ENCODE data around the gene EPHB1. TPM values are rescaled to one million over a fixed set of nuclear protein-coding genes. Genes with fewer than 3 reads are reported as not detected.
"Not testable (repeated sequence)": the region's sequence is repeated elsewhere in the genome, so short reads cannot be mapped to it uniquely, and the experiment has no call there.

Gene EPHB1
- total and polyA plus RNA-seq, 4 donors: 0.23 to 1.7 (median 0.52) TPM

GRCh38 chr3:135020181-135020580 is 225.1 kb downstream of the EPHB1 start:
- 72% methylated on average over 3 of the region's 3 CpGs for WGBS
- no peak overlapping the region for H3K4me3 ChIP-seq (ENCODE audit: low read depth in 1 of 3, low read length in 3 of 3)
- no peaks in the 10 kb centered on the region for H3K27me3 ChIP-seq (ENCODE audit: control insufficient read depth in 4 of 4, insufficient read depth in 4 of 4, low read length in 3 of 4)
- H3K27ac ChIP-seq (ENCODE audit: low read depth in 1 of 2, low read length in 2 of 2): no peak overlapping the region
- no peak for TF ChIP-seq TAF1 (conservative IDR thresholded peaks at IDR 0.05)
- no peak overlapping the region for H3K9ac ChIP-seq (ENCODE audit: low read depth in 1 of 2, low read length in 2 of 2)
- H3K36me3 ChIP-seq (ENCODE audit: control insufficient read depth in 4 of 4, insufficient read depth in 3 of 4, low read depth in 1 of 4, low read length in 3 of 4): no peaks in the 10 kb centered on the region
- no peaks in the 10 kb centered on the region for H3K9me3 ChIP-seq (ENCODE audit: control insufficient read depth in 4 of 4, low read length in 3 of 4)
- H3K4me1 ChIP-seq (ENCODE audit: control insufficient read depth in 4 of 4, insufficient read depth in 4 of 4, low read length in 3 of 4): peaks cover 0 to 7% (median 5%) of the 10 kb centered on the region in 4 donors
- DNase-seq (ENCODE audit: low spot score): no peak

DNA sequence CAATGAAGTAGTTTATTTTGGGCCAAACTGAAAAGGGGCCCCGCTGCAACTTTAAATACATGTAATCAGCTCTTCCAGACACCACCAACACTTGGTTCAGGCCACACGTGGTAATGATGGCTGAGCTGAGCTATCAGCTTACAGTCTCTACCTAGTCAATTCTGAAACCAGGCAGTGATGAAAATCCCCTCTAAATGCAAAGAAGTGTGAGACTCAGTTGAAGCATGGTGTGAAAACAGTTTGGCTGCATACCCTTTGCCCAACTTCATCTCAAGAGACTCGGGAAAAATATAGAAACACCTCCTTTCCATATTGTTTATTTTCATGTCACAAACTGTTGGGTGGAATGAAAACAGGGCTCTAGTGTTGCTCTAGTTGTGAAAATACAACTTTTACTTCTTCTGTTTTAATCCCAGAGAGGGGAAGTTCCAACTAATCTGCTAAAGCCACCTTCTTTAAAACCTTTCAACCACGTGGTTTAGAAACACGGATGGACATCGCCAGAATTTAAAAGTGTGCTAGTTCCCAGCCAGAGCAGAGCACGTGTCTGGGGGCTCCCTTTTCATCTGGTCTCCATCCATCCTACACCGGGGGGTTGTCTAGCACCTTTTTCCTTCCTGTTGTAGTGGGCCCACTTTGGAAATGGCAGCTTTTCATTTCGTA is 229.1 kb downstream of the EPHB1 start:
- H3K27ac ChIP-seq (ENCODE audit: low read depth in 1 of 2, low read length in 2 of 2): no peak overlapping the region
- no peak overlapping the region for H3K9ac ChIP-seq (ENCODE audit: low read depth in 1 of 2, low read length in 2 of 2)
- H3K27me3 ChIP-seq (ENCODE audit: control insufficient read depth in 4 of 4, insufficient read depth in 4 of 4, low read length in 3 of 4): no peaks in the 10 kb centered on the region
- H3K9me3 ChIP-seq (ENCODE audit: control insufficient read depth in 4 of 4, low read length in 3 of 4): no peaks in the 10 kb centered on the region
- TF ChIP-seq GABPA (IDR thresholded peaks at IDR 0.05 in 1 of 2, conservative IDR thresholded peaks at IDR 0.05 in 1 of 2) (no peak), FOXA2 (IDR thresholded peaks at IDR 0.05) (no peak), JUND (IDR thresholded peaks at IDR 0.05) (no peak), HNF4G (IDR thresholded peaks at IDR 0.05) (no peak), RXRA (IDR thresholded peaks at IDR 0.05) (no peak), EGR1 (IDR thresholded peaks at IDR 0.05; ENCODE audit: low read depth in 2 of 2) (no peak), NR2F2 (IDR thresholded peaks at IDR 0.05) (no peak), TAF1 (conservative IDR thresholded peaks at IDR 0.05) (no peak), ATF3 (IDR thresholded peaks at IDR 0.05) (no peak), SP1 (IDR thresholded peaks at IDR 0.05) (no peak), MAX (IDR thresholded peaks at IDR 0.05) (no peak), YY1 (IDR thresholded peaks at IDR 0.05) (no peak), RAD21 (IDR thresholded peaks at IDR 0.05) (no peak)
- TF ChIP-seq, protein P1, sequence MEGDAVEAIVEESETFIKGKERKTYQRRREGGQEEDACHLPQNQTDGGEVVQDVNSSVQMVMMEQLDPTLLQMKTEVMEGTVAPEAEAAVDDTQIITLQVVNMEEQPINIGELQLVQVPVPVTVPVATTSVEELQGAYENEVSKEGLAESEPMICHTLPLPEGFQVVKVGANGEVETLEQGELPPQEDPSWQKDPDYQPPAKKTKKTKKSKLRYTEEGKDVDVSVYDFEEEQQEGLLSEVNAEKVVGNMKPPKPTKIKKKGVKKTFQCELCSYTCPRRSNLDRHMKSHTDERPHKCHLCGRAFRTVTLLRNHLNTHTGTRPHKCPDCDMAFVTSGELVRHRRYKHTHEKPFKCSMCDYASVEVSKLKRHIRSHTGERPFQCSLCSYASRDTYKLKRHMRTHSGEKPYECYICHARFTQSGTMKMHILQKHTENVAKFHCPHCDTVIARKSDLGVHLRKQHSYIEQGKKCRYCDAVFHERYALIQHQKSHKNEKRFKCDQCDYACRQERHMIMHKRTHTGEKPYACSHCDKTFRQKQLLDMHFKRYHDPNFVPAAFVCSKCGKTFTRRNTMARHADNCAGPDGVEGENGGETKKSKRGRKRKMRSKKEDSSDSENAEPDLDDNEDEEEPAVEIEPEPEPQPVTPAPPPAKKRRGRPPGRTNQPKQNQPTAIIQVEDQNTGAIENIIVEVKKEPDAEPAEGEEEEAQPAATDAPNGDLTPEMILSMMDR (IDR thresholded peaks at IDR 0.05; ENCODE audit: low read depth, low read length, missing input control): no peak
- DNase-seq (ENCODE audit: low spot score): no peak
- no peaks in the 10 kb centered on the region for H3K4me1 ChIP-seq (ENCODE audit: control insufficient read depth in 4 of 4, insufficient read depth in 4 of 4, low read length in 3 of 4)
- WGBS: 67% methylated on average over 9 of the region's 9 CpGs
- H3K36me3 ChIP-seq (ENCODE audit: control insufficient read depth in 4 of 4, insufficient read depth in 3 of 4, low read depth in 1 of 4, low read length in 3 of 4): no peaks in the 10 kb centered on the region
- H3K4me3 ChIP-seq (ENCODE audit: low read depth in 1 of 3, low read length in 3 of 3): no peak overlapping the region

DNA sequence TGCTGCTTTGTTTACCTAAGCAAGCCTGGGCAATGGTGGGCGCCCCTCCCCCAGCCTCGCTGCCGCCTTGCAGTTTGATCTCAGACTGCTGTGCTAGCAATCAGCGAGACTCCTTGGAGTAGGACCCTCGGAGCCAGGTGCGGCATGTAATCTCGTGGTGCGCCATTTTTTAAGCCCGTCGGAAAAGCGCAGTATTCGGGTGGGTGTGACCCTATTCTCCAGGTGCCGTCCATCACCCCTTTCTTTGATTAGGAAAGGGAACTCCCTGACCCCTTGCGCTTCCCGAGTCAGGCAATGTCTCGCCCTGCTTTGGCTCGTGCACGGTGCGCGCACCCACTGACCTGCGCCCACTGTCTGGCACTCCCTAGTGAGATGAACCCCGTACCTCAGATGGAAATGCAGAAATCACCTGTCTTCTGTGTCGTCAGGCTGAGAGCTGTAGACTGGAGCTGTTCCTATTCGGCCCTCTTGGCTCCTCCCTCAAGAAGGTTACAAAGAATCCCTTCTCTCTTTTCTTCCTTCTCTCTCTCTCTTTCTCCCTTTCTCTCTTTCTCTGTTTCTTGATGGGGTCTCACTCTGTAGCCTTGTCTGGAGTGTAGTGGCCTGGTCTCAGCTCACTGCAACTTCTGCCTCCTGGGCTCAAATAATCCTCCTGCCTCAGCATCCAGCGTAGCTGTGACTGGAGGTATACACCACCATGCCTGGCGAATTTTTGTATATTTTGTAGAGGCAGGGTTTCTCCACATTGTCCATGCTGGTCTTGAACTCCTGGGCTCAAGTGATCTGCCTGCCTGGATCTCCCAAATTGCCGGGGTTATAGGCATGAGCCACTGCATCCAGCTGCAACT is 235.9 kb downstream of the EPHB1 start:
- H3K9me3 ChIP-seq (ENCODE audit: control insufficient read depth in 4 of 4, low read length in 3 of 4); H3K27me3 ChIP-seq (ENCODE audit: control insufficient read depth in 4 of 4, insufficient read depth in 4 of 4, low read length in 3 of 4); H3K36me3 ChIP-seq (ENCODE audit: control insufficient read depth in 4 of 4, insufficient read depth in 3 of 4, low read depth in 1 of 4, low read length in 3 of 4); H3K9ac ChIP-seq (ENCODE audit: low read depth in 1 of 2, low read length in 2 of 2); H3K4me3 ChIP-seq (ENCODE audit: low read depth in 1 of 3, low read length in 3 of 3); H3K4me1 ChIP-seq (ENCODE audit: control insufficient read depth in 4 of 4, insufficient read depth in 4 of 4, low read length in 3 of 4); DNase-seq (ENCODE audit: low spot score); H3K27ac ChIP-seq (ENCODE audit: low read depth in 1 of 2, low read length in 2 of 2): not testable (repeated sequence)
- 25% methylated on average over 27 of the region's 27 CpGs for WGBS
